DMS153 (cell line): ENCODE results near the gene TCF4.

Experiments
- DNase-seq: peaks from one replicate; lab custom pipeline; 2025; lab: John Stamatoyannopoulos, UW

Gene TCF4

DNA sequence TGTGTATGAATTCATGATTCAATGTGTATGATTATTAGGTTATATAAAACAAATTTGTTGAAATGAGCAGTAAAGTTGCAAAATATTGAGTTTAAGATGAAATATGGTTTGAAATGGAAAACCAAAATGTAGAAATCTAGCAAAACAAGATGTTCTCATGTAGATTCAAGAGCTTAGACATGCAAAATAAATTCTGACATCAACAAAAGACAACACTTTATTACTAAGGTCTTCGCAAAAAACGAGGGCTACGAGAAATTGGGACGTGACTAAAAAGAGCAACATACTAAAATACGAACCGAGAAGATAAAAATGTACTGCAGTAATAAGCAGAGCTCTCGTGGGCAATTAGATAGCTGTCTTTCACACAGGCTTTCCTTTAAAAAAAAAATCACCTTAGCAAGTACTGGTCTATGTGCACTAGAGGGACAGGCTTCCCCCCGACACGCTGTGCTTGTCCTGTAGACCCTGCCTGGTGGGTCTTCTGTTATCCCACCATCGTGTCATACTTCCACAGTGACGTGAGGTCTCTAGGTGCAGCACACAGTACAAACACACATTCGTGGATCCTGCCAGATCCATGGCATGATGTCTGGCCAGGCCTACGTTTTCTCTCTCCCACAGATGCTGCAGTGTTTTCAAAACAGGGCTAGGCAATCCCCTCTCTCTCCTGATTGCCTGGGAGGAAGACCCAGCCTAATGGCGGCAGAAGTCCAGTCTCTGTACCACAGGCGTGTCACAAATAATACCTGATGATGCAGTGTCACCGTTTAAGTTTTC is 240.8 kb downstream of the TCF4 start:
- DNase-seq = no peak

DNA sequence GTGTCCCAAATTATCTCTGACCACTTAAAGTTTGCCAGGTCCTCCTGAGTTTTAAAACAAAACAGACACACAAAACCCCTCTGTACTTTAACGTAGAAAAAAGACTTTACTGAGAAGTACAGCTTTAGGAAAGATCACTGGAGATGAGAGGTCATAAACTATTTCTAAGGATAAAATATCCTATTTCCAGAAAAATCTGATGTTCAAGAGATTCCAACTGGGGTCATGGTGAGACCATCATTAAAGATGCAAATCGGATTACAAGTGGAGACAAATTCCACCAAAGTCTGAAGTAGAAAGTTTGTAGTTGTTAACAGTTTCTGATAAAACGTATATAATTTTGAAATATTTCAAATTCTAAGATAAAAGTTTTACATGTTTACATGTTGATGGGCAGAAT is 241.6 kb downstream of the TCF4 start:
- no peak for DNase-seq

DNA sequence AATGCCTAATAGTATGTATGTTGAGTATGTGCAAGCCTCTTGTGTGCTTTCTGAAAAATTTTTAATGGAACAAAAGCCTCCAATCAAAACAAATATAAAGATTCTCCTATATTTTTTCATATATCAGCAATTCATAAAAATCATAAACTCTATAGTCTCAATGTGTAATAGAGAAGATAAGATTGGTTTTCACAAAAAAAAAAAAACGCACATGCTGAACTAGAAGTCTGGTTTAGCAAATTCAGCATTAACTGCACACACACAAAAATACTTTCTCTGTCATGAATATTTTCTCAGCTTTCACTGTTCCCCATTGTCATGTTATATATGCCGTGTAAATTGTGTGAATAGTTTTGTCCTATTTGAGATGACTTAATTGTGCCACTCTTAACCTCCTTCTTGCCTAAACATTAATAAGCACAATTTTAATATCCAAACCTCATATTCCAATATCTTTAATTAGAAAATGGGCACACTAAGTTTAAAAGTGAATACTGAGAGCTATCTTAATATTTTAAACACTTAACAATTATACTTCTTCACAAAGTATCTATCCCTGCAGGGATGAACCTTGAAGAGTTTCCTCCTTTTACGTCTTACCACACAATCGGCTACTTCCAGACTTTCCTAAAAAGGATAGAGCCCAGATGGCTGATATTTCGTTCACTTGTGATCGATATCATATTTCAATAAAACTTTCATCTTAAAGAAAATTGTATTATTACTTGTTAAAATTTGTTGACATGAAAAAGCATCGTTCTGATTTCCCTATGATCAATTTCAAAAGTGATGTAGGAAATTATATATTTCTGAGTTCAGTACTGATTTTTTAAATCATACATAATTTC is 242.7 kb downstream of the TCF4 start:
- DNase-seq = no peak

DNA sequence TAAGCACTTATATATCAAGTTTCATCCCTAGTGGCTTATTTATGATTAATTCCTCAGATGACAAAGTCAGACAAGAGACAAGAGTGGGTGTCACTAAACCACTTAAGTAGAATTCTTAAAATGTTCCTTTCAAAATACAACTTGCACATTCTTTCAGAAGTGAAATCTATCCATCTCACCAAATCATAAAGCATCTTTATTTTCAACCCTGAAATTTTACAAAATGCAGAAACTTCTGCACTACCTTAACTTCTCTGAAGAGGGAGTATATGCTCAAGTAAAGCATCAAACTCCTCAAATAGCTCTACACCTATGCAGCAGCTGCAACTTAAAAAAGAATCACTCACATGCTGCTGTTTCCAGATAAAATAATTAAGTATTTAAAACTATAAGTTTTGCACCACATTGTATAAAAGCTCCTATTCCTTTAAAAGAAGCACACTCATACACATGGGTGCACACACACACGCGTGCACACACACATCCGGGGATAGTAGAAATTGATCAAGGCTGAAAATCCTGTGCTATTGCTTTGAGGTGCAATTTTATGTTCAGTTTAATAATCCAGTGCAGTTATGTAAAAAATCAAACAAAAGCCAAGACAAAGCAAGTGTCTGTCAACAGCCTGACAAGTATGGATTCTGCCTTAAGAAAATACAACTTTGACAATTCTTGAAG is 244.5 kb downstream of the TCF4 start:
- no peak for DNase-seq

DNA sequence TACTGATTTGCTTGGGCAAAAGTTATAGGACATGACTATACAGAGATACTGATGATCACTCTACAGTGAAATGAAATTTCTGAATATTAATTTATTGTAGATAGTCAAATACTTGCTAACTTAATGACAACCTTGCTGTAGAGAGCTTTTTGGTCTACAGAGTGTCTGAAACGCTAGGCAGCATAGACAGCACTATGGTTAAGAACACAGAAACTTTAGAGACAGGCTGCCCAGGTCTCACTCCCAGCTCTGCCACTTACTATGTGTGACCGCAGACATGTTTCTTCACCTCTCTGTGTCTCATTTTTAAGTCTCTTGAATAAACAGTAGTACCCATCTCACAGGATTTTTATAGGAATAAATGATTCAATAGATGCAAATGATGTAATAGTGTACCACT is 247.0 kb downstream of the TCF4 start:
- no peak for DNase-seq

DNA sequence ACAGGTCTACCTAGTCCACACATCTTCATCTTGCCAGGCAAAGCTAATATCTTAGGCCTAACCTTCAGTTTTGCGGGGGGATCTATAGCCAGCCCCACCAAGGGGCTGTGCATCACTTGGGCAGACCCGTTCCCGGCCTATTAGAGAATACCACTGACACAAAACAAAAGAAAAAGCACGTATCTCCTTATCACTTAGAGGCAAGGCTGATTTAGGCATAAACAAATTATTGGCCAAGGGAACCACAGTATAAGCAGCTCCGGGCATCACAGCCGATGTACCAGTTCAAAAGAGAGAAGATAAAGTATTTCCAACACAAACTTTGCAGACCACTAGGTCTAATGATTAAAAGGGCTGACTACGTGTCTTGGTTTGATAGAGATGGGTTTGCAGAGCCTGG is 248.0 kb downstream of the TCF4 start:
- no peak for DNase-seq

DNA sequence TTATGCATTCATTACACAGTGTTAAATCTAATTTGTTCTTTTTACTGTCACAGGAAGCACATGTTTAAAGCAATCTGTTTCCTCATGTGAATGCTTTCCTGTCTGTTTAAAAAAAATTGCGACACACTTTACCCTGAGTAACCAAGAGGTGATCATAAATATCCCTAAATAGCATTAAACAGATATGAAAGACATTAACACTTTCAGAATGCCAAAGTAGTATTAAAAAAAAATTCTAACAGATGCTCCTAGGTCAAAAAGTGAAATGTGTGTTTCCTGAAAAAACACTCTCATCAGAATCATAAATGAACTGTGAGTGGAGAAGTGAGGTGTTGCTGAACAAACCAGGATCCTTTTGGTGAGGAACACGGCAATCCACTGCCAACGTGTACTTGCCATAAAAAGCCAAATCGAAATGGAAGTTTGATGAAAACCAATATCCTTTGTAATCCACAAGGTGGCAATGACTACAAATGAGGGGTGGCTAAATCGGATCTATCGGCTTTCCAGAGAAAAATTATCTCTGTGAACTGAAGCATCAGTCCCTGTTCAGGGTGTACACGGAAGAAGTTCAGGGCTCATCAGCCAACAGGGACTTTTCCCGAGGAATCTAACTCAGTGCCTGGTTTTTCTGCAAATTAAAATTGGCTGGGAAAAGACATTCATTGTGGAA is 248.9 kb downstream of the TCF4 start:
- peak; percentile 9 for DNase-seq

- DNase-seq = peak; percentile 27
Observed at GRCh38 chr18:55337908-55338521, 250.0 kb downstream of the TCF4 start.

- no peak for DNase-seq
Observed at GRCh38 chr18:55337138-55337537, 250.9 kb downstream of the TCF4 start.

- DNase-seq = no peak
Observed at GRCh38 chr18:55336438-55337100, 251.4 kb downstream of the TCF4 start.

GRCh38 chr18:55334875-55335274 is 253.1 kb downstream of the TCF4 start:
- peak; percentile 51 for DNase-seq

DNA sequence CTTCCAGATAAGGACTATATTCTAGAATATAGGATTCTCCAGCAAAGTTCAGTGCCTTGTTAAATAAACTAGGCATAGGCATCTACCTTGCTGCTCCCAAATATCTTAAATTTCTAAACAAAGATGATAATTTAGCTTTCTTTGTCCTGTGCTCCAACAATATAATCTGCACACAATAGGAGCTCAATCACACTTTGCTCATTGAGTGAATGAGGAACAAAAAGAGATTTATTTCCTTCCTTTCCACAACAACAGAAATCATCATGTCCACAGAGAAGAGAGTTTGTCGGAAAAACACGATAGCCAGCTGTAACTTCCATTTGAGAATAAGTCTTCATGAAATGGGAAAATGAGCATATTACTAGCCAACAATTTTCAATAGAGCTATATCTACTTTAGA is 256.7 kb downstream of the TCF4 start:
- DNase-seq = no peak

- DNase-seq = no peak
Observed at GRCh38 chr18:55328301-55328700, 259.7 kb downstream of the TCF4 start.

DNA sequence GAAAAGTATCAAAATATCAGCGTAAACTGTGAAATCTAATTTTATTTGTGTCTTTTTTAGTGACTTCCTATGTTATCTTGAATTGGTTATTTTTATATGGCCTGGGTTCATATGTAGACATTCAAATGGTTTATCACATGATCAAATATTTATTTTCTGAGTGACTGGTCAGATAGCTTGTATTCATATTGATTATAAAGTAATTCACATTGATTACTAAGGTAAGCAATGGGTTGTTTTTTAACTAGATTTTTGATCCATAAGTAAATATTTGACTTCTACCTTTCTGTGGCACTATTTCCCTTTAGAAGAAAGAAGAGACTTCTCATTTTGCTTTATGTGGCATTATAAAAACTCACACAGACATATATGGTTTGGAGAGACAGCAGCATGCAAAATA is 260.5 kb downstream of the TCF4 start:
- DNase-seq = no peak

DNA sequence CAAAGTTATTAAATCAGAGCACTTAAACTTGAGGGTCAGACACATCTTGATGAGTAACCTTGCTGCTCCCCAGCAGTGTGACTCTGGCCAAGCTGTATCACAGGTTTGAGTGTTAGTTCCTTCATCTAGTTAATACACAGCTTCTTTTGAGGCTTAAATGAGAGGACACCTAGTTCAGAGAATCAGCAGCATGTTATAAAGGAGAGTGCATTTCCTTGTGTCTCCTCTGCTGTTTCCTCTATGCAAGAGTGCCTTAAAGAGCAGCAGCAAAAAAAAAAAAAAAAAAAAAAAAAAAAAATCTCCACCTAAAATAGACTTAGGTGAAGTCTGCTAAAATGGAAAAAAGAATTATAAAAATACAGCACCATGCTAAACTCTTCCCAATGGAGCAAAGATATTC is 261.9 kb downstream of the TCF4 start:
- no peak for DNase-seq

- DNase-seq = no peak
Observed at GRCh38 chr18:55324166-55324565, 263.8 kb downstream of the TCF4 start.

DNA sequence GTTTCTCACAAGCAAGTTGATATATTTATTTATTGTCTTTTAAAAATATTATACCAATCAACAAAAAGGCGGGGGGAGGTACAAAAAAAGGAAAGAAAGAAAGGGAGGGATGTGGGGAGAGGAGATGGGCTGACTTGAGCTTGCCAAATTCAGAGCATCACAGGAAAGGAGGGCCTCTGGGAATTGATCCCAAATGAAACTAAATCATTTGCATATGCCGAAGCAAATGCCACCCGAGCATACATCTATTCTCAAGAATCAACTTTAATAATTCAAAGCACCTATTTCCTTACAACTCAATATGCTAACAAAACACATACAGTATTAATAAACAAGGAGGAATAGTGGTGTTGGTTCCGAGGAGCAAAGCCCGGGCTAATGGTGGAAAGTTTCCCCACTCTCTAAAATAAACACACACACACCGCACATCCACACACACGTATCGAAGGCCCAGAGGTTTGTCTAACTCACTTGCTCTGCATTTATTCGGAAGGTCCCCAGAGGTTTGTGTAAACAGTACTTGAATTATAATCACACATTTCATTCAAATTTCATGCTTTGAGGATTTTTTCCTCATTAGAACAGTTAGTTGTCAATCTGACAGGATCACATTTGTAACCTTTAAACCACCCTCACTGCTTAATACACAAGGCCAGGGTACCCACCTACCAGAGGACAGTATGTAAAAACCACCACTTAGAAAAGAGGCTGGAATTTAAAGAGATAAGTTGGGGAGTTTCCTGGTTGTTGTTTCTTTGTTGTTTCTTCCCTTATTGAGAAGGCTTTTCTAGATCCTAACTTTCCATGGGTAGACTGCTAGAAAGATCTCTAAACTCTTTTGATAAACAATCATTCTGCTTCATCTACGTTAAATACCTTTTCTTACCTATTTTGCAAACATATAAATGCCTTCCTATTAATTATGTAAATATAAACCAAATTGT is 264.7 kb downstream of the TCF4 start:
- DNase-seq = no peak

DNA sequence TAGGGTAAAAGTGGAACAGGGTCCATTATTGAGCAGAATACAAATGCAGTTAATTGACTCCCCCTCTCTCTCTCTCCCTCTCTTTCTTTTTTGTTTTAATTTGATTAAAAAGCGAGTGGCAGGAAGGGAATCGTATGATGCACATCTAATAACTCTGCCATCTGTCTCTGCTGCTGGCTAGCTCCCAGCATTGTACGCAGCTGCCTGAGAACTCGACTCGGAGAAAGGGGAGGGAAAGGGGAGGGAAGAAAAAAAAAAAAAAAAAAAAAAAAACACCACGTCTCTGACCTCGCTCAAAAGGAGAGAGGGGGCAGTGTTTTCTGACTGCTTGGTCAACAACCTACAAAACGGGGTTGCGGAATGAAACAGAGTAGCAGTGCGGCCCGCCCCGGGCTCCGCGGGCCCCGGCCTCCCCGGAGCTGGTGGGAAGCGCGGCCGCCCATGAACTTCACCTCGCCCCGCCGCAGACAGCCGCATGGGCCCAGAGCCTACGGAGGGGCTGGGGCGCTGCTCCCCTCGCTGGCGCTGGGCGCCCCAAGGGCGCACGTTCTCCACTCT is 265.7 kb downstream of the TCF4 start:
- peak; percentile 62 for DNase-seq

DNA sequence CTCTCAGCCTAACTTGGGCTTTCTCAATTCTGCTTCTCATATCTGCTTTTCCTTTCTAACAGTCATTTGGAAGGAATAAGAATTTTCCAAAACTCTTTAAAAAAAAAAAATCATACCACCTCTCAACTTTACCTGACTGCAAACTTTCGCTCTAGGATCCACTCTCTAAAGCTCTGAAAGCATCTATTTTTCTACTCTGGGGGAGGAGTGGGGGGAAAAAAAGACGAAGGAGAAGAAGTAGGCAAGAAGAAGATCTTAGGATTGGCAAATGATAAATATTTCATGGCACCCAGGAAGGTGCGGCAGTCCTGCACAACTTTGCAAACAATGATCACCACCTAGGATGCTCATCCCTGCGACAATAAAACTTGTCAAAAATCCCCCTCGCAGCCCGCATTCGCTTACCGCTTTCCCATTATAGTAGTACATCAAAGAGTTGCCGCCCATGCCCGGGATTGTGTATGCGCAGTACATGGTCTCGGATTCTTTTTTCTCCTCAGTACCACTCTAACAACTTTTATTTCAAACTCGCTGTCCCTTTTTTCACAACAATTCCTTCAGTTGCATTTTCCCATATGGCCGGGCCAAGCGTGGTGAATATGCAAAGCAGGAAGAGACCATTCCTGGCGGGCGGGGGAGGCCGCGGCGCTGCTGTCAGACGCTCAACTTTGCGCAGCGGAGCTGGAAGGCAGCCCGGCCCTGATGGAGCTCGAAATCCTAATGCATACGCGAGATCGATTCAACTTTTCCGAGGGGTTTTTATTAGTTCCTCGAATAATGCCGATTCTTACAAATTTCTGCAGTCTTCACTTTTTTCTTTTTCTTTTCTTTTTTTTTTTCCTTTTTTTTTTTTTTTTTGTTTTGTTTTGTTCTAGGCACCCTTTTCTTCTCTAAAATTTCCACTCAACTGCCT is 266.5 kb downstream of the TCF4 start:
- peak; percentile 70 for DNase-seq
